ENCODE results near the gene SORBS1. TPM values are rescaled to one million over a fixed set of nuclear protein-coding genes. Genes with fewer than 3 reads are reported as not detected.

Gene SORBS1
- total RNA-seq, 1 donor from 2014 or later: 221 TPM

- Mint-ChIP-seq H3K4me1 (ENCODE audit: low read depth, unreplicated experiment) (peaks cover 66% of the 10 kb centered on the region), H3K4me3 (ENCODE audit: unreplicated experiment) (no peak overlapping the region), H3K36me3 (ENCODE audit: unreplicated experiment) (no peaks in the 10 kb centered on the region), H3K9me3 (ENCODE audit: unreplicated experiment) (peaks cover 21% of the 10 kb centered on the region), H3K27me3 (ENCODE audit: unreplicated experiment) (peaks cover 14% of the 10 kb centered on the region), H3K27ac (ENCODE audit: unreplicated experiment) (peak overlapping the region; percentile 73)
- DNase-seq: no peak
- TF ChIP-seq, protein P1, sequence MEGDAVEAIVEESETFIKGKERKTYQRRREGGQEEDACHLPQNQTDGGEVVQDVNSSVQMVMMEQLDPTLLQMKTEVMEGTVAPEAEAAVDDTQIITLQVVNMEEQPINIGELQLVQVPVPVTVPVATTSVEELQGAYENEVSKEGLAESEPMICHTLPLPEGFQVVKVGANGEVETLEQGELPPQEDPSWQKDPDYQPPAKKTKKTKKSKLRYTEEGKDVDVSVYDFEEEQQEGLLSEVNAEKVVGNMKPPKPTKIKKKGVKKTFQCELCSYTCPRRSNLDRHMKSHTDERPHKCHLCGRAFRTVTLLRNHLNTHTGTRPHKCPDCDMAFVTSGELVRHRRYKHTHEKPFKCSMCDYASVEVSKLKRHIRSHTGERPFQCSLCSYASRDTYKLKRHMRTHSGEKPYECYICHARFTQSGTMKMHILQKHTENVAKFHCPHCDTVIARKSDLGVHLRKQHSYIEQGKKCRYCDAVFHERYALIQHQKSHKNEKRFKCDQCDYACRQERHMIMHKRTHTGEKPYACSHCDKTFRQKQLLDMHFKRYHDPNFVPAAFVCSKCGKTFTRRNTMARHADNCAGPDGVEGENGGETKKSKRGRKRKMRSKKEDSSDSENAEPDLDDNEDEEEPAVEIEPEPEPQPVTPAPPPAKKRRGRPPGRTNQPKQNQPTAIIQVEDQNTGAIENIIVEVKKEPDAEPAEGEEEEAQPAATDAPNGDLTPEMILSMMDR (IDR thresholded peaks at IDR 0.05; ENCODE audit: partially characterized antibody, unreplicated experiment): no peak
These were observed 47.2 kb downstream of the SORBS1 start for GRCh38 chr10:95513941-95514392.

DNA sequence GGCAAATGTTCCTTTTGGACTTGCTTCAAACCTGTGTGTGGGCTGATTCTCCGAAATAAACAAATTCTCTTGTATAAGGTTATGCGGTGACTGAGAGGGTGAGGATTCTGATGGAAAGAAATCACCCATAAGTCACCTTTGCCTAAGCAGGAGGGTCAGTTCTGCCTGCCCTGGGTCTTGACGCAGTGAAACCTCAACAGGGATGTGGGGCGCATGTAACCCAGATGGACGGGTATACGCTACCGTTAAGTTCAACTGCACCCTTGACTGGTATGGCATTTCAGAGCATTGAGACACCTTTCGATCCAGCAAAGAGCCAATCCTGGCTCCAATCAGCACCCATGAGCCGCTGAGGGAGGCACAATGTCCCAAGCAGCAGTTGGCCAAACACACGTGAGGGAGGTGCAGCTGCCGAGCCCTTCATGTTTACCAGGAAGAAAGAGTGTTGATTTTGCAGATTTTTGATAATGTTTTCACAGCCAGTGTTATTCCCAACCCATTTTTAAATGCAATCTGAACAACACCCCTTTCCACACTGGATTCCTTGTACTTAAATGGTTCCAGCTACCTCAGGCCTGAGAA, 48.1 kb downstream of the SORBS1 start:
- H3K9me3 Mint-ChIP-seq (ENCODE audit: unreplicated experiment): peaks cover 19% of the 10 kb centered on the region
- no peak for DNase-seq
- H3K4me3 Mint-ChIP-seq (ENCODE audit: unreplicated experiment): no peak overlapping the region
- peak overlapping the region; percentile 49 for H3K27ac Mint-ChIP-seq (ENCODE audit: unreplicated experiment)
- TF ChIP-seq, protein P1 (IDR thresholded peaks at IDR 0.05; ENCODE audit: partially characterized antibody, unreplicated experiment): no peak
- peaks cover 14% of the 10 kb centered on the region for H3K27me3 Mint-ChIP-seq (ENCODE audit: unreplicated experiment)
- peaks cover 64% of the 10 kb centered on the region for H3K4me1 Mint-ChIP-seq (ENCODE audit: low read depth, unreplicated experiment)
- H3K36me3 Mint-ChIP-seq (ENCODE audit: unreplicated experiment): no peaks in the 10 kb centered on the region

DNA sequence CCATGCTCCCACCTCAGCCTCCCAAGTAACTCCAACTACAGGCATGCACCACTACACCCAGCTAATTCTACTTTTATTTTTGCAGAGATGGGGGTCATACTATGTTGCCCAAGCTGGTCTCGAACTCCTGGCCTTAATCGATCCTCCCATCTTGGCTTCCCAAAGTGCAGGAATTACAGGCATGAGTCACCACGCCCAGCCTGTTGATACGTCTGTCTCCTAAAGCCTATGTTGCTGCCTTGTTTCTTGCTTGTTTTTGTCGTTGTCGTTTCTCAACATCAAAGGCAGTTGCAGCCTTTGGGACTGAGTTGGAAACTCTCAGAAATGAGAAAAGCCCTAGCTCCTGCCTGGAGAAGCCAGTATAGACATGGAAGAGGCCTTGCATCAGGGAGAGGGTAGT, 49.9 kb downstream of the SORBS1 start:
- peaks cover 6% of the 10 kb centered on the region for H3K27me3 Mint-ChIP-seq (ENCODE audit: unreplicated experiment)
- H3K36me3 Mint-ChIP-seq (ENCODE audit: unreplicated experiment): no peaks in the 10 kb centered on the region
- H3K4me1 Mint-ChIP-seq (ENCODE audit: low read depth, unreplicated experiment): peaks cover 53% of the 10 kb centered on the region
- no peak overlapping the region for H3K4me3 Mint-ChIP-seq (ENCODE audit: unreplicated experiment)
- peak overlapping the region; percentile 46 for H3K27ac Mint-ChIP-seq (ENCODE audit: unreplicated experiment)
- peaks cover 10% of the 10 kb centered on the region for H3K9me3 Mint-ChIP-seq (ENCODE audit: unreplicated experiment)
- TF ChIP-seq, protein P1 (IDR thresholded peaks at IDR 0.05; ENCODE audit: partially characterized antibody, unreplicated experiment): no peak
- DNase-seq: no peak

DNA sequence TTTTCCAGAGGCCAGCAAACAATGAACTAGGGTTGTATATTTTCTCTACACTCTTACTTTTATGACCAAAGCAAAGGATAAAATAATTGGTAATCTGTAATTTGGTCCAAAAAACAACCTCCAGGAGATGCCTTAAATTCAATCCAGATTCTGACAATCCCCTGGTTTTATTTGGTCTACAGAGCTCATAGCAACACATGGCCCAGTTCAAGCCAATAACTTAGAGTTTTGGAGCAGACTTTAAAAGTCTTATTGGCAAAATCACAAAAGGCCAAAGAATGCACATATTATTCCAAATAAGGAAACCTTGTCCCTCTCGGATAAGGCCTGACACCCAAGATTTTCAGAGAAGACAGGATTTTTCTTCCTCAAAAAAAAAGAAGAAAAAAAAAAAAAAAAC, 51.9 kb downstream of the SORBS1 start:
- Mint-ChIP-seq H3K36me3 (ENCODE audit: unreplicated experiment) (no peaks in the 10 kb centered on the region), H3K4me3 (ENCODE audit: unreplicated experiment) (no peak overlapping the region), H3K4me1 (ENCODE audit: low read depth, unreplicated experiment) (peaks cover 54% of the 10 kb centered on the region), H3K9me3 (ENCODE audit: unreplicated experiment) (peaks cover 11% of the 10 kb centered on the region), H3K27ac (ENCODE audit: unreplicated experiment) (no peak overlapping the region), H3K27me3 (ENCODE audit: unreplicated experiment) (peaks cover 6% of the 10 kb centered on the region)
- no peak for DNase-seq
- TF ChIP-seq, protein P1 (IDR thresholded peaks at IDR 0.05; ENCODE audit: partially characterized antibody, unreplicated experiment): no peak

GRCh38 chr10:95508730-95509129, 52.4 kb downstream of the SORBS1 start:
- no peaks in the 10 kb centered on the region for H3K36me3 Mint-ChIP-seq (ENCODE audit: unreplicated experiment)
- H3K4me1 Mint-ChIP-seq (ENCODE audit: low read depth, unreplicated experiment): peaks cover 54% of the 10 kb centered on the region
- H3K27me3 Mint-ChIP-seq (ENCODE audit: unreplicated experiment): peaks cover 6% of the 10 kb centered on the region
- no peak for DNase-seq
- H3K9me3 Mint-ChIP-seq (ENCODE audit: unreplicated experiment): peaks cover 9% of the 10 kb centered on the region
- no peak overlapping the region for H3K4me3 Mint-ChIP-seq (ENCODE audit: unreplicated experiment)
- H3K27ac Mint-ChIP-seq (ENCODE audit: unreplicated experiment): no peak overlapping the region
- TF ChIP-seq, protein P1 (IDR thresholded peaks at IDR 0.05; ENCODE audit: partially characterized antibody, unreplicated experiment): no peak

Data from glutamatergic neuron (in vitro differentiated cells).